Measurements from ENCODE around the gene ST6GAL2.

DNA sequence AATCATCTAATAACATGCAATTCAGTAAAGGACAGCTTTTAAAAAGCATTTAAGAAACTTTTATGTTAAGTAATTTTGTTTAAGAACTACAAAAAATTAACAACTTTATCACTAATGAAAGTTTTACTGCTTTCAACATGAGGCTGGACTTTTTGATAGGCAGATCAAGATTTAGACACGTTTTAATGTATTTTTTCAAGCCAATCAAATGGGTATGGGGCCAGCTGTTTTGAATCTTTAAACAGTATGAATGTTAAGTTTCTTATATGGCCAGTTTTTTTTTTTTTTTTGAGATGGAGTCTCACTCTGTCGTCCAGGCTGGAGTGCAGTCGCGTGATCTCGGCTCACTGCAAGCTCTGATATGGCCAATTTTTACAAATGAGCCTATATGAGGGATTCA is 73.1 kb downstream of the ST6GAL2 start:
- TF ChIP-seq POLR2A (IDR thresholded peaks at IDR 0.05; ENCODE audit: control extremely low read depth in 1 of 2, low read depth in 2 of 2, low read length in 2 of 2) (no peak), EZH2 (IDR thresholded peaks at IDR 0.05; ENCODE audit: low read depth, low read length, severe bottlenecking) (no peak), EP300 (IDR thresholded peaks at IDR 0.05; ENCODE audit: borderline replicate concordance in 1 of 2, low read depth in 2 of 2, low read length in 2 of 2) (no peak), ZNF274 (IDR thresholded peaks at IDR 0.05; ENCODE audit: borderline replicate concordance, extremely low read depth, low read length) (no peak), CHD2 (IDR thresholded peaks at IDR 0.05; ENCODE audit: low read length) (no peak), SUZ12 (IDR thresholded peaks at IDR 0.05; ENCODE audit: low read length) (no peak)
- TF ChIP-seq, protein P1, sequence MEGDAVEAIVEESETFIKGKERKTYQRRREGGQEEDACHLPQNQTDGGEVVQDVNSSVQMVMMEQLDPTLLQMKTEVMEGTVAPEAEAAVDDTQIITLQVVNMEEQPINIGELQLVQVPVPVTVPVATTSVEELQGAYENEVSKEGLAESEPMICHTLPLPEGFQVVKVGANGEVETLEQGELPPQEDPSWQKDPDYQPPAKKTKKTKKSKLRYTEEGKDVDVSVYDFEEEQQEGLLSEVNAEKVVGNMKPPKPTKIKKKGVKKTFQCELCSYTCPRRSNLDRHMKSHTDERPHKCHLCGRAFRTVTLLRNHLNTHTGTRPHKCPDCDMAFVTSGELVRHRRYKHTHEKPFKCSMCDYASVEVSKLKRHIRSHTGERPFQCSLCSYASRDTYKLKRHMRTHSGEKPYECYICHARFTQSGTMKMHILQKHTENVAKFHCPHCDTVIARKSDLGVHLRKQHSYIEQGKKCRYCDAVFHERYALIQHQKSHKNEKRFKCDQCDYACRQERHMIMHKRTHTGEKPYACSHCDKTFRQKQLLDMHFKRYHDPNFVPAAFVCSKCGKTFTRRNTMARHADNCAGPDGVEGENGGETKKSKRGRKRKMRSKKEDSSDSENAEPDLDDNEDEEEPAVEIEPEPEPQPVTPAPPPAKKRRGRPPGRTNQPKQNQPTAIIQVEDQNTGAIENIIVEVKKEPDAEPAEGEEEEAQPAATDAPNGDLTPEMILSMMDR (IDR thresholded peaks at IDR 0.05; ENCODE audit: control extremely low read depth in 1 of 3, insufficient read depth in 1 of 3, low read depth in 1 of 3, low read length in 3 of 3), result no peak

All from H1 (cell line).